A673 (cell line): ENCODE data around the gene TTBK2. TPM values are rescaled to one million over a fixed set of nuclear protein-coding genes. Genes with fewer than 3 reads are reported as not detected.

Experiments
- BruUV-seq: library from RNA; stranded (reverse); fragments of 400-500 nt; replicated peaks from 2 replicates; lab custom pipeline; 2021; lab: Mats Ljungman, UMichigan
- CTCF ChIA-PET: fragments of 300-600 bp; sonication (Branson Sonifier 250); formaldehyde crosslinking; loops from one replicate; lab custom pipeline; 2022; ENCODE audit warnings: antibody characterized with exemption; lab: Charles Lee
- POLR2A ChIA-PET: fragments of 300-600 bp; sonication (Branson Sonifier 250); formaldehyde crosslinking; loops from one replicate; lab custom pipeline; 2022; ENCODE audit warnings: antibody characterized with exemption; ENCODE audit not compliant: low non-redundant PET; lab: Charles Lee
- DNase-seq: peaks from one replicate; pipeline ENCODE4 v3.0.0-alpha.2; 2015; ENCODE audit warnings: low spot score
- H3K27ac ChIP-seq: fragments of 200-600 bp; sonication (generic); 2 replicates; pipeline ENCODE4 v1.5.1; 2016; ENCODE audit warnings: mixed run types, low read depth, mild to moderate bottlenecking, mixed read lengths, antibody characterized with exemption, low read length; ENCODE audit not compliant: poor library complexity, severe bottlenecking
- H3K27me3 ChIP-seq: fragments of 200-600 bp; sonication (generic); replicated peaks from 2 replicates; pipeline ENCODE4 v1.6.1; 2017; ENCODE audit warnings: mixed run types, low read depth, mild to moderate bottlenecking, mixed read lengths, antibody characterized with exemption, low read length; ENCODE audit not compliant: insufficient read depth, poor library complexity
- H3K36me3 ChIP-seq: fragments of 200-600 bp; sonication (generic); 2 replicates; pipeline ENCODE4 v1.6.1; 2016; ENCODE audit warnings: mixed run types, mild to moderate bottlenecking, mixed read lengths, antibody characterized with exemption, low read length; ENCODE audit not compliant: insufficient read depth, poor library complexity, severe bottlenecking
- H3K4me1 ChIP-seq: fragments of 200-600 bp; sonication (generic); 2 replicates; pipeline ENCODE4 v1.6.1; 2017; ENCODE audit warnings: mixed run types, mild to moderate bottlenecking, mixed read lengths, antibody characterized with exemption, low read length; ENCODE audit not compliant: insufficient read depth, poor library complexity, severe bottlenecking
- H3K4me3 ChIP-seq: fragments of 200-600 bp; sonication (generic); 2 replicates; pipeline ENCODE4 v1.5.1; 2016; ENCODE audit warnings: low read depth, mixed run types, mild to moderate bottlenecking, mixed read lengths, low read length; ENCODE audit not compliant: poor library complexity, severe bottlenecking
- H3K9me3 ChIP-seq: fragments of 200-600 bp; sonication (generic); 2 replicates; pipeline ENCODE4 v1.6.1; 2016; ENCODE audit warnings: mixed run types, low read depth, mild to moderate bottlenecking, mixed read lengths, antibody characterized with exemption, low read length; ENCODE audit not compliant: poor library complexity, severe bottlenecking
- CTCF ChIP-seq: fragments of 300-800, 200-600 bp; sonication (generic); conservative IDR thresholded peaks from 2 replicates; pipeline ENCODE4 v1.5.1; 2017; ENCODE audit warnings: low read depth, mild to moderate bottlenecking, antibody characterized with exemption, low read length, moderate library complexity, mixed read lengths
- EZH2 ChIP-seq: fragments of 200-600 bp; sonication (generic); IDR thresholded peaks from 2 replicates; pipeline ENCODE4 v1.6.1; 2017; ENCODE audit warnings: borderline replicate concordance, low read depth, mild to moderate bottlenecking, mixed read lengths, antibody characterized with exemption, low read length; ENCODE audit not compliant: poor library complexity, severe bottlenecking
- intact Hi-C: fragments of 100-400 bp; cut with micrococcal nuclease; formaldehyde crosslinking; loops from one replicate; pipeline ENCODE4 v1.10.0; 2022; ENCODE audit not compliant: unreplicated experiment
- total RNA-seq: library from RNA; stranded (reverse); gene quantifications from 2 replicates; pipeline ENCODE4 v1.2.3, GENCODE V29; 2021

TTBK2 gene
- total RNA-seq, 1 experiment from 2014 or later: 15.8 TPM

DNA sequence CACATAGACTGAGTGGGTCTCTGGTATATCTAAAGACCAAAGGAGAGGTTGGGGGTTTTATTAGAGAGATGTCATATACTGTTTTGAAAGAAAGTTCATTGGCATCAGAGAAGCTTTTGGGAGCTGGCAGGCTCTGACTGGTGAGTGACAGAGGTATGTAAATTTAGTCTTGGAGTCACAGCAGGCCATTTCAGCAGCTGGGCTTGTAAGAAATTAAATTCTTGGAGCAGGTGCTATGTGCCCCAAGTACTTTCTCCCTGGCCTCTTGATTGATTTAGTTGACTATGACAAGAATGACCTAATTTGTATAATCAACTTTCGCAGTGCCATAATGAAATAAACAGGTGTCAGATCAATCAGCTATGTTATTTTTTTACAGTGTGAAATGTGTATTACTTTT, 135.9 kb downstream of the TTBK2 start:
- POLR2A ChIA-PET: no interaction called here
- BruUV-seq: no TSS peak
- no peaks in the 10 kb centered on the region for H3K27me3 ChIP-seq
- H3K4me3 ChIP-seq: no peak overlapping the region
- H3K4me1 ChIP-seq: no peaks in the 10 kb centered on the region
- CTCF ChIA-PET: no interaction called here
- intact Hi-C loops: no loop called here
- TF ChIP-seq CTCF (no peak), EZH2 (no peak)
- no peaks in the 10 kb centered on the region for H3K36me3 ChIP-seq
- no peak for DNase-seq
- H3K27ac ChIP-seq: no peak overlapping the region
- H3K9me3 ChIP-seq: no peaks in the 10 kb centered on the region

GRCh38 chr15:42782716-42783115, 137.9 kb downstream of the TTBK2 start:
- H3K36me3 ChIP-seq: no peaks in the 10 kb centered on the region
- no TSS peak for BruUV-seq
- intact Hi-C loops: no loop called here
- ChIA-PET POLR2A (no interaction called here), CTCF (no interaction called here)
- no peaks in the 10 kb centered on the region for H3K9me3 ChIP-seq
- no peaks in the 10 kb centered on the region for H3K27me3 ChIP-seq
- no peaks in the 10 kb centered on the region for H3K4me1 ChIP-seq
- TF ChIP-seq CTCF (no peak), EZH2 (no peak)
- no peak overlapping the region for H3K4me3 ChIP-seq
- no peak overlapping the region for H3K27ac ChIP-seq
- no peak for DNase-seq

DNA sequence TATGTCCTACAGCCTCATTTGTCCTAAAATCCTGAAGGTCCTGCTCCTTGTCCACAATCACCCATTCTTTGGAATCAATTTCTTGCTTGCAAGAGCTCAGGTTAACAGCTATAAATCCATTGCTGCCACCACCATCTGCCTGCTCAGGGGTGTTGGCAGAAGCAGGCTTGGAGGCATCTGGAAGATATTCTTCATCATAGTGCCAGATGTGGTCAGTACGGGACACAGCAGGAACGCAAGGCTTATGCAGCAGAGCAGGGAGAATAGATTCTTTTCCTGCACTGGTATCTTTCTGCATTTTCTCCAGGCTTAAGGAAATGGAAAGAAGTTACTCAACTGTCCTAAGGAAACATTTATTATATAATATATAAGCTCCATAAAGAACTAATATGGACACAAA, 145.2 kb downstream of the TTBK2 start:
- no TSS peak for BruUV-seq
- intact Hi-C loops: no loop called here
- Histone ChIP-seq H3K9me3 (no peaks in the 10 kb centered on the region), H3K36me3 (peaks cover 3% of the 10 kb centered on the region), H3K27me3 (no peaks in the 10 kb centered on the region), H3K4me3 (no peak overlapping the region), H3K27ac (no peak overlapping the region), H3K4me1 (no peaks in the 10 kb centered on the region)
- POLR2A ChIA-PET: no interaction called here
- TF ChIP-seq CTCF: no peak
- no peak for TF ChIP-seq EZH2
- no peak for DNase-seq
- CTCF ChIA-PET: no interaction called here
